T follicular helper cell (primary cell): ENCODE results near the gene ZNF446.
"Not testable (repeated sequence)": the region's sequence is repeated elsewhere in the genome, so short reads cannot be mapped to it uniquely, and the experiment has no call there.

Experiments used
- DNase-seq: peaks from one replicate; pipeline ENCODE4 v3.0.0-alpha.2; 2020; ENCODE audit warnings: low read depth
- total RNA-seq, 2 experiments: gene quantifications; one replicate each; lab custom pipeline; 2026; lab: John Stamatoyannopoulos, UW

The ZNF446 gene
- total RNA-seq = 7.9 to 18.2 reads per million in 2 experiments

DNA sequence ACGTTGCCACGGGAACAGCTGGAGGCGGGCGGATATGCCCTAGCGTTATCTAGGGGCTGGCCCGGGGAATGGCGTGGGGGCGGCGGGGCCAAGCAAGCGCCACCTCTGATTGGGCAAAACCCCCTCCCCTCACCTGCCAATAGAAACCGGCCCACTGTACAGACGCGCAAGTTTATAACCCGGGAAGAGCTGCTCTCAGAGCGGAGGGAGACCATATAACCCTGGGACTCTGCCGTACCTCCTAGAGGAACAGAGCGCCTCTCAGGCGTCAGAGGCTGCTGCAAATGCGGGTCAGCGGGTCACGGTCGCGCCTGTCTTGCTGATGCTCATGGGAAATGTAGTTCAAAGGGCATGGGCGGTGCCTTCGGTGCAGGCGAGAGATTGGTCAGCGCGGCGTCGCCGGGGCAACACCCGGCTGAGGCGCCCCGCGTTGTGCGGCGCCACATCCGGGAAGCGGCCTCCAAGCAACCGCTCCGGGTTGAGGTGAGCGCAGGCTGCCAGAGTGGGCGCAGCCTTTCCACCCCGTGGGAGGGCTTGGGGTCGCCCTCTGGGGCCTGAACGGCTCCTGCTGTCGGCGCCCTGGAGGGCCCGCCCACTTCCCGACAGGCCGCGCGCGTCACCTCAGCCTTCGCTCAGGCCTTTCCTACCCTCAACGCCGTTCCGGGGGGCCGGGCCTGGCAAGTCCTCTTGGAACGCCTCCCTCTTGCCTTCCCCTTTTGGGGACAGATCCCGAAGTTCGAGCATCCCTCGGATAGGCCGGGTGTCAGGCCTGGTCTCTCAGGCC lies at the start of gene ZNF446:
Gene ZNF446 (plus strand): TSS at position 639 of the 784 bp plus-strand sequence. CDS start 867 bp downstream, outside the sequence.
- DNase-seq = peak; percentile 93

DNA sequence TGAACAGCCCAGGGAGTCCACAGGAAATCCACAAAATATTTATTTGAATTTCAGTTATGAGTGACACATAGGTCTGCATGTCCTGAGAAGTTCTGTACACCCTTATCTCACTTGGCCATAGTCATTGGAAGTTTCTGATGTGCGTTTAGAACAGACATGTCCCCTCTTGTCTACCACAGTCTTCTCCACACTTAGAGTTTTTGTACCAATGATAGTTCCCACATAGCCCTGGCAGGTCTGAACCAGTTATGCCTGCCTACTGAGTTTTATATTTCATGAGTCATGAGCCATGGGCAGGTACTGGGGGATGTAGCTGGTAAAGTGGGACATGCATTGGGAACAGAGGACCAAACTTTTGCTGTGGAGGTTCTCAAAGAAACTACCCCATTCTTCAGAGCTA lies 47.5 kb upstream of the ZNF446 start:
- no peak for DNase-seq

DNA sequence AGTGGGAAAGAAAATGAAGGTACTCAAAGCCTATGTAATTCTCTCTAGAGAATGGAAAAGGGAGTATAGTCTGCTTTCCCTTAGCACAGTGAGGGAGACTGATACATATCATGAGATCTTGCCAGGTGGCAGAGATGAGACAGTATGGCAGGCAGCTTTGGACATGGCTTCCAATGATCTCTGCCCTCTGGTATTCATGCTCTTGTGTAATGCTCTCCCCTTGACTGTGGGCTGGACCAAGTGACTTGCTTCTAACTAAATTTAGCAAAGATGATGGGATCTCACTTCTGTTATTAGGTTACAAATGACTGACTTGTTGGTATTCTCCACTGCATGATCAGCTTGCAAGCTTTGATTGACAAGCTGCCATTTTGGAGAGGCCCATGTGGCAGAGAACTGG lies 46.4 kb upstream of the ZNF446 start:
- no peak for DNase-seq

DNA sequence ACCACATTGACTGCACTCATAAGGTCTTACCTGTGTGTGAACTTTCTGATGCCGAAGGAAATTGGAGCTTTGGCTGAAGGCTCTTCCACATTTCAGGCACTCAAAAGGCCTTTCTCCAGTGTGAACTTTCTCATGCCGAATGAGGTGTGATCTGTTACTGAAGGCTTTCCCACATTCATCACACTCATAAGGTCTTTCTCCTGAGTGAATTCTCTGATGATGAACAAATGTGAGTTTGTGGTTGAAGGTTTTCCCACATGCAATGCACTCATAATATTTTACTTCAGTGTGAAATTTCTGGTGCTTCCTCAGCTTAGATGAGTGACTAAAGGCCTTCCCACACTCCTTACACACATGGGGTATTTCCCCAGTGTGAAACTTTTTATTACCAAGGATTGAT lies 41.9 kb upstream of the ZNF446 start:
- DNase-seq = no peak

DNA sequence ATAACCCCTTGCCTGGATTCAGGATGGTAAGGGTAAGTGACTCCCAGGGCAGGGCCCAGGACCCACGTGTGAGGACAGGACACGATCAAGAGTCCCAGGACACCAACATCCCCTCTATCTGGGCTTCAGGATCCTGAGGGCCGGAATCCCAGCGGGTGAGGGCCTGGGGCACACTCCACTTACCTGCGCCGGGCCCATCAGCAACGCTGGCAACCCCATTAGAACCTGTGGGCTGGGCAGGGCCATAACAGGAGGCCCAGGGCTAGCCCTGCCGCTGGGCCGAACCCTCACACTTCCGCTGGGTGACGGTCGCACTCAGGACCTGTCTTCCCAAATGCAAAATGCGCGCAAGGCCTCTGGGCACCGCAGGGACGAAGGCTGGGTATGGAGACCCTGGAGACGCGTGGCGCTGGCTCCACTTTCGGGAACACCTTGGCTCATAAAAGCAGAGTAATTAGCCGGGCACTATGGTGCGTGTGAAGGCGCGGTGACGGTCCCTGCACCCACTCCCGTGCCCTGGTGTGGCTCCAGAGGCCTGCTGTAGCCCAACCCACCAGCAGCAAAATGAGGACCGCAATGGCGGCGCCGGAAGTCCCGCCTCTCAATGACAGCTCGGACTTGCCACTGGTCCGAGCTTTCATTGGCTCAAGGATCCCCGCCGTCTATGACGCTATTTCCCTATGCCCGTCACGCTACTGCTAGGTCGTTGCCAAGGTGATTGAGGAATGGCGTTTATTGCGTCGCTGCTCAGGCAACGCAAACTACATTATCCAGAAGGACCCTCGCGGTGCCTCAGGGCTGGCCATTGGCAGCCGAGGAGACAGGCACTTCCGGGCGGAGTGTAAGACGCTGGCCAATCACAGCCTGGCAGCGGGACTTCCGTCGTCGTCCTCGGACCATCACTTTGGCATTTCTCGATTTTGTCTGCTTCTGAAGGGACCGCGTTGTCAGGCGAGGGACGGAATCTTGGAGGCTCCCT lies 36.3 kb upstream of the ZNF446 start, which contains the start of gene ZNF132:
Gene ZNF132 (minus strand): TSS at position 578 of the 979 bp plus-strand sequence. CDS start 332 bp downstream, at position 246.
- DNase-seq = peak; percentile 92

DNA sequence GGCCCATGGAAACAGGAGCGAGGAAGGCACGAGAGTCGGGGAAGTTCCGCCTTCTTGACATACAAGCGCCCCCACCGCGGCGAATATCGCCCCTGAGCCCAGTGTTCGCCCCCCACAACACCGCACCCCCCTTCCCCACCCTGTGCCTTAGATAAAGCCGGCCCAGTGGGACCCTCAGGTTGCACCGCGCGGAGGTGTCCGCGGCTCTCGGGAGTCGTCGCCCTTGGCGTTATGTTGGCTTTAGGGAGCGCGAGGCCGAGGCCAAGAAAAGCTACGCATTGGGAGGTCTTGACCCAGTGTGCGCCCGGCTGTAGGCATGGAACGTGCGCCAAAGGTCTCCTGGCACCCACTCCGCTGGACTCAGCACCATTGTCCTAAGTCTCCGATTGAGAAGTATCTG lies 35.6 kb upstream of the ZNF446 start:
- DNase-seq = no peak

DNA sequence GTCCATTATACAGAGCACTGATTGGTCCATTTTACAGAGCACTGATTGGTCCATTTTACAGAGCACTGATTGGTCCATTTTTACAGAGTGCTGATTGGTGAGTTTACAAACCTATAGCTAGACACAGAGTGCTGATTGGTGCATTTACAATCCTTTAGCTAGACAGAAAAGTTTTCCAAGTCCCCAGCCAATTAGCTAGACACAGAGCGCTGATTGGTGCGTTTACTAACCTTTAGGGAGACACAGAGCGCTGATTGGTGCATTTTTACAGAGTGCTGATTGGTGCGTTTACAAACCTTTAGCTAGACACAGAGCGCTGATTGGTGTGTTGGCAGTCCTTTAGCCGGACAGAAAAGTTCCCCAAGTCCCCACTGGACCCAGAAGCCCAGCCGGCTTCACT lies 33.2 kb upstream of the ZNF446 start:
- not testable (repeated sequence) for DNase-seq

DNA sequence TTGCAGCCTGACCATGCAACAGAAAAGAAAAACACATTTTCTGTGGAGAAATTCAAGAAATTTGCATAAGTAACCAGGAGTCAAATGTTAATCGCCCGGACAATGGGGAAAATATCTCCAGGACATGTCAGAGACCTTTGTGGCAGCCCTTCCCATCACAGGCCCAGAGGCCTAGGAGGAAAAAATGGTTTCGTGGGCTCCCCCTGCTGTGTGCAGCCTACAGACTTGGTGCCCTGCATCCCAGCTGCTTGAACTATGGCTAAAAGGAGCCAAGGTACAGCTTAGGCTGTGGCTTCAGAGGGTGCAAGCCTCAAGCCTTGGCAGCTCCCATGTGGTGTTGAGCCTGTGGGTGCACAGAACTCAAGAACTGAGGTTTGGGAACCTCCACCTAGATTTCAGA lies 27.3 kb upstream of the ZNF446 start:
- not testable (repeated sequence) for DNase-seq

DNA sequence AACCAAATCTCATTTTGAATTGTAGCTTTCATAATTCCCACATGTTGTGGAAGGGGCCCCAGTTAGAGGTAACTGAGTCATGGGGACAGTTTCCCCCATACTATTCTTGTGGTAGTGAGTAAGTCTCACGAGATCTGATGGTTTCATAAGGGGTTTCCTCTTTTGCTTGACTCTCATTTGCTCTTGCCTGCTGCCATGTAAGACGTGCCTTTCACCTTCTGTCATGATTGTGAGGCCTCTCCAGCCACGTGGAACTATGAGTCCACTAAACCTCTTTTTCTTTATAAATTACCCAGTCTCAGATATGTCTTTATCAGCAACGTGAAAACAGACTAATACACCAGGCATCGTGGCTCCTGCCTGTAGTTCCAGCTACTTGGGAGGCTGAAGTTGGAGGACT lies 26.2 kb upstream of the ZNF446 start:
- DNase-seq = not testable (repeated sequence)

DNA sequence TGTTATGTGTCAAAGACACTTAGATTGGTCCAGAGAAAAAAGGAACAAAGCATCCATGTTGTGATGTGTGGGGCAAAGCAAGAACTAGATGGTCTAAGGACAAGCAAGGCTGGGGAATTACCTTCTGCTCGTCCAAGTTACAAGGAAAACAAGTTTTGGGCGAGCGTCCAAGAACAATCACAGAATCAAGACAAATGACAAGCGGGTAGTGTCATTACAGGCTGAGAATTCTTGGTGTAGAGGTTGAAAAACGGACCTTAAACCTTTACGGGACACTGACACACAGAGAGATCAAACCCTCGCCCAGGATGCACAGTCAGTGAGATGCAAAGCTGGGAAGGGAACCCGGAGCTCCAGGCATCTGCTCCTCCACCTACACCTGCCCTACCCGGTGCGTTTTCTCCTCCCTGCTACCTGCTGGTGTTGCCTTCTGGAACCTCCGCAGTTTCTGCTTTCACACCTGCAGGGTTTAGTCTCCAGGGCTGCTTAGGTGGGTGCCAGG lies 25.2 kb upstream of the ZNF446 start:
- DNase-seq = no peak

DNA sequence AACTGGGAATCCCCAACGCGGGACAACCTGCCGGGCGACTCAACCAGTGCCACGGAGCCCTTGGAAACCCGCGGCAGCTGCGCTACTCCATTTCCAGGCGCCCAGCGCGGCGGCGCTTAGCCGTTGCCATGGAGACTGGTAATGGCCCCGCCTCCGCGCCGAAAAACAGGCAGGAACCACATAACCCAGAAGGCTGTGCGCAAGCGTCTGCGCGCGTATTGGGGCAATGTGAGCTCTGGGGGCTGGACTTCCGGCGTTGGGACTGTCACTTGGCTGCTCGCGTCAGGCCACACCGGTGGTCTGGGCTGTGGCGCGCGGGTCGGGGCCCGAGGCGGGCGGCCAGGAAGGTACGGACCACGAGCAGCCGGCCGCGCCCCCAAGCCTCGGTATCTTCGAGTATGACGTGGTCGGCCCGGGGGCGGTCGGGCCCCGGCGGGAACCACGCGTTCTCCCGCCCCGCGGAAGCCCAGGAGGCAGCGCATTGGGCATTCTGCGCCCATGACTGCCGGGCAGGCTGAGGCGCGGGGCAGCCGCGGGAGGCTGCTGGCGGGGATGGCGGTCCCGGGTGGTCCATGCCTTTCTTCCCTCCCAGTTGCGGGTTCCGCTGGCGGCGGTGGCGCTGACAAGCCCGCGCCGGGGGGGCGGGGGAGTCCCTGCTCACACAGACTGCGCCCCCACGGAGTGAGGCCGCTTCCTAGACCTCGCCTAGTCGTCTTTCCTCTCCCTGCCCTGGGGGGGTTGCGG lies 24.6 kb upstream of the ZNF446 start, which contains the start of gene ZNF324B:
Gene ZNF324B (plus strand): TSS at position 265 of the 744 bp plus-strand sequence. CDS start 2,080 bp downstream, outside the sequence.
- DNase-seq = peak; percentile 95

DNA sequence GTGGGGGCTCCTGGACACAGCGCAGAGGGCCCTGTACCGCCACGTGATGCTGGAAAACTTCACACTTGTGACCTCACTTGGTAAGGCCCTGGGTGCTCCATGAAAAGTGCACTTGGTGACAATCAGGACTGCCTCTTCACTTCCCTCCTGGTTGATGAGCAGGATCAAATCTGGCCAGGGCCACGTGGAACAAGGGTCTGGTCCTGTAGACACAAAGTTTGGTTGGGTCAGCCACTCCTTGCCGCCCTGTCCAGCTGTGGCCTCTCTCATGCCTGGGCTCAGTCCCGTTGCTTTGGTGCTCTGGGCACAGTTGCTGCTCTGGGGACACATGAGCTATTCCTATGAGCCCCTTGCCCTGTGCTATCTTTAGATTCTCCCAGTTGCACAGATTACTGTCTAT lies 22.4 kb upstream of the ZNF446 start:
- DNase-seq = no peak

DNA sequence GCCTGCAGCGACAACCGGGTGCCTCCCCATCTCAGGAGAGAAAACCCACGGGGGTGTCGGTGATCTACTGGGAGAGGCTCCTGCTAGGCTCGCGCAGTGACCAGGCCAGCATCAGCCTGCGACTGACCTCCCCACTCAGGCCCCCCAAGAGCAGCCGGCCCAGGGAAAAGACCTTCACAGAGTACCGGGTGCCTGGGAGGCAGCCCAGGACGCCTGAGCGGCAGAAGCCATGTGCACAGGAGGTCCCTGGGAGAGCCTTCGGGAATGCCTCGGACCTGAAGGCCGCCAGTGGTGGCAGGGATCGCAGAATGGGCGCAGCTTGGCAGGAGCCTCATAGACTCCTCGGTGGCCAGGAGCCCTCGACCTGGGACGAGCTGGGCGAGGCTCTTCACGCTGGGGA lies 20.8 kb upstream of the ZNF446 start:
- DNase-seq = no peak

DNA sequence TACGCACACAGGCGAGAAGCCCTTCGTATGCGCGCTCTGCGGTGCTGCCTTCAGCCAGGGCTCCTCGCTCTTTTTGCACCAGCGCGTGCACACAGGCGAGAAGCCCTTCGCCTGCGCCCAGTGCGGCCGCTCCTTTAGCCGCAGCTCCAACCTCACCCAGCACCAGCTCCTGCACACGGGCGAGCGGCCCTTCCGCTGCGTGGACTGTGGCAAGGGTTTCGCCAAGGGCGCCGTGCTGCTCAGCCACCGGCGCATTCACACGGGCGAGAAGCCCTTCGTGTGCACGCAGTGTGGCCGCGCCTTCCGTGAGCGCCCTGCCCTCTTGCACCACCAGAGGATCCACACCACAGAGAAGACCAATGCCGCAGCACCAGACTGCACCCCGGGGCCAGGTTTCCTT lies 20.0 kb upstream of the ZNF446 start:
- DNase-seq = no peak

DNA sequence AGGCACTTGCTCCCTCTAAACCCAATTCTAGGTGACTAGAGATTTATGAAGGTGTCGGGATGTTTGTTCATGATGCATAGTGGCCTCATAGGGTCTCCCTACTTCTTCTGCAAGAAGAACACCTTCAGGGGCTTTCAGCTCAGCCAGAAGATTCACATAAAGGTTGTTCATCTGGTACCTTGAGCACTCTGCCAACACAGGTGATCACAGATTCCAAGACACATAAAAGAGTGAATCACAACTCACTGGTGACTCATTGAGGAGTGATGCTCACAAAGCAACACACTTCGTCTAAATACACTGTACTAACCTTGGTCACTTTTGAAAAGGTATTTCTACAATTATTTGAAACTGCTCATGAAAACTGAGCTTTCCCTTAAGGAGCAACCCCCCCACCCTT lies 16.1 kb upstream of the ZNF446 start:
- DNase-seq = no peak

DNA sequence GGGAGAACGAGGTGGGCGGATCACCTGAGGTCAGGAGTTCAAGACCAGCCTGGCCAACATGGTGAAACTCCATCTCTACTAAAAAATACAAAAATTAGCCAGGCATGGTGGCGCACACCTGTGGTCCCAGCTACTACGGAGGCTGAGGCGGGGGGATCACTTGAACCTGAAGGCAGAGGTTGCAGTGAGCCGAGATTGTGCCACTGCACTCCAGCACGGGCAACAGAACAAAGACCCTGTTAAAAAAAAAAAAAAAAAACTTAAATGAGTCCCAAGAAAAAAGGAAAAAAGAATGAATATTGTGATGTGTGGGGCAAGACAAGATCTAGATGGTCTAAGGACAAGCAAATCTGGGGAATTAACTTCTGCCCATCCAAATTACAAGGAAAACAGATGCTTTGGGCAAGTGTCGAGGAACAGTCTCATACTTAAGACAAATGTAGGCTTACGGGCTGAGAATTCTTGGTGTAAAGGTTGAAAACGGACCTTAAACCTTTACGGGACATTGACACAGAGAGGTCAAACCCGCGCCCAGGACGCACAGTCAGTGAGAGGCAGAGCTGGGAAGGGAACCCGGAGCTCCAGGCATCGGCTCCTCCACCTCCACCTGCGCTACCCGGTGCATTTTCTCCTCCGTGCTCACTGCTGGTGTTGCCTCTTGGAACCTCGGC lies 9.9 kb upstream of the ZNF446 start:
- DNase-seq = no peak

DNA sequence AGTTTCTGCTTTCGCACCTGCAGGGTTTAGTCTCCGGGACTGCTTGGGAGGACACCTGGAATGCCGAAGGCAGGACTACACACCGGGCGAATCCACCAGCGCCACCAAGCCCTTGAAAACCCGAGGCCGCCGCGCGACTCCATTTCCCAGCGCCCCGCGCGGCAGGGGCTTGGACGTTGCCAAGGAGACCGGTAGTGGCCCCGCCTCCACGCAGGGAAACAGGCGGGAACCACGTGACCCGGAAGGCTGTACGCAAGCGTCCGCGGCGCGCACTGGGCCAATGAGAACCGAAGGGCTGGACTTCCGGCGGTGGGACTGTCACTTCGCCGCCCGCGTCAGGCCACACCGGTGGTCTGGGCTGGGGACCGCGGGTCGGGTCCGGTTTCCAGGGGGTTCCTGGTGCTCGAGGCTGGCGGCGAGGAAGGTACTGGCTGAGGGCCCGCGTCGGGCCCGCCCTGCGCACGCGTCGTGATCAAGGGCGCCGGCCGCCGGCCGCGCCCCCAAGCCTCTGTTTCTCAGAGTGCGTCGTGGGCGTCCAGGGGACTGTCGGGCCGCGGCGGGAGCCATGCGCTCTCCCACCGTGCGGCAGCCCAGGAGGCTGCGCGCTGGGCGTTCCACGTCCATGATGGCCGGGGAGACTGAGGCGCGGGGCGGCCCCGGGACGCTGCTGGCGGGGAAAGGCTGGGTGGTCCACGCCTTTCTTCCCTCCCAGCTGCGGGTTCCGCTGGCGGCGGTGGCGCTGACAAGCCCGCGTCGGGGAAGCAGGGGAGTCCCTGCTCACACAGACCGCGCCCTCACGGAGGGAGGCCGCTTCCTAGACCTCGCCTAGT lies 9.2 kb upstream of the ZNF446 start, which contains the start of gene ZNF324:
Gene ZNF324 (plus strand): TSS at position 321 of the 830 bp plus-strand sequence. CDS start 2,106 bp downstream, outside the sequence.
- peak; percentile 96 for DNase-seq

DNA sequence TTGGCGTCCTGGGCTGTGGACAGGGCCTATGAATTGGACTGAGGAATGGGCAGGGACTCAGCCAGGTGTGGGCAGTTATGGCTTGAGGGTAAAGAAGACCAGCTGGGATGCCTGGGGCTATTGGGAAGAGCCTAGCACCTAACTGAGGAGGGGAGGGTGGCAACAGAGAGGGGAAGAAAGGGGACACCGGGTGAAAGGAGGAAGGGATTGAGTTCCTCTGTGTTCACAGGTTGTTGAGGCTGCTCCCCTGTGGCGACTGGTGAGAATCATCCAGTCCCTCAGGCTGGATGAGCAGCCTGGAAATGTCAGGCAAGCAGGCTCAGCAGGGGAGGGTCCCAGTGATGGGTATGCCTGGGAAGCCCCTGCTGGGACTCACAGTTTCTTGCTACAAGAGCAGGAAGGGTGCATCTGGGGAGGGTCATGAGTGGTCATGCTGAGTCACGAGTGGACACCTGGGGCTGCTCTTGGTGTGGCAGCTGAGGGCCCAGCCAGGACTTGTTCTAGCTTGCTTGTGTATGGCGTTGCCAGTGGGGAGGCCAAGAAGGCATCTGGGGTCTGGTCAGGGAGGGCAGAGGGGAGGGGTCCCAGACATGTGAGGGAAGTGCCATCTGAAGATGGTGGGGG lies 7.8 kb upstream of the ZNF446 start:
- DNase-seq = no peak

DNA sequence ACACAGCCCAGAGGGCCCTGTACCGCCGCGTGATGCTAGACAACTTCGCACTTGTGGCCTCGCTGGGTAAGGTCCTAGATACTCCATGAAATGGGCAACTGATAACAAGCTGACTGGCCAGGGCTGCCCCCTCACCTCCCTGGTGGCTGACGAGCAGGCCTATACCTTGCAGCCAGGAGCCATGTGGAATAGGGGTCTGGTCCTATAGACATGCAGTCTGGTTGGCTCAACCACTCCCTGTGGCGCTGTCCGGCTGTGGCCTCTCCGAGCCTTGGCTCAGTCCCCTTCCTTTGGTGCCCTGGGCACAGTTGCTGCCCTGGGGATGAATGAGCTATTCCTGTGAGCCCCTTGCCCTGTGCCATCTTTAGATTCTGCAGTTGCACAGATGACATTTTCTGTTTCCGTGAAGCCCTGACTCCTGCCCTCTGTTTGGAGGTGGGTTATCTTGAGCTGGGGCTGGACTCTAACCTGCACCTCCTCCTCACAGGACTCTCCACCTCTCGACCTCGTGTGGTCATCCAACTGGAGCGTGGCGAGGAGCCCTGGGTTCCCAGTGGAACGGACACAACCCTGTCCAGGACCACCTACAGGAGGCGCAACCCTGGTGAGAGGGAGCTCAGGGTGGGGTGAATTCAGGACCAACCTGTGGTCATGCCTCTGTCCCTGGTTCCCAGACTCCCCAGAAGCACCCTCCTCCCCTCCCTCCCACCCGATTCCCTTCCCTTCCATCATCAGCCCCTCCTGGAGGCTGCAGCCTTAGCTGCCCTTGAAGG lies 6.7 kb upstream of the ZNF446 start:
- no peak for DNase-seq
